Activated T-helper 1 cell treated with Interleukin-2 at 50 U/mL for 16 hours (primary cell): ENCODE data around the gene GABPB1.

Experiments used
- DNase-seq: peaks from one replicate; pipeline ENCODE4 v3.0.0-alpha.2; 2020; ENCODE audit warnings: low read depth

Gene GABPB1

GRCh38 chr15:50277370-50277769, 77.6 kb downstream of the GABPB1 start:
- no peak for DNase-seq

- no peak for DNase-seq
Observed at GRCh38 chr15:50275908-50276307, 79.1 kb downstream of the GABPB1 start.

GRCh38 chr15:50275091-50275490, 79.9 kb downstream of the GABPB1 start:
- no peak for DNase-seq

GRCh38 chr15:50267577-50267976, 87.4 kb downstream of the GABPB1 start:
- DNase-seq, result no peak

GRCh38 chr15:50265620-50266019, 89.4 kb downstream of the GABPB1 start, which contains the start of gene HDC:
HDC (minus strand) TSS chr15:50265726; CDS start chr15:50265623, 103 bp downstream.
- DNase-seq, result no peak

GRCh38 chr15:50262533-50262932, 92.5 kb downstream of the GABPB1 start:
- DNase-seq, result no peak

- no peak for DNase-seq
Observed at GRCh38 chr15:50261981-50262380, 93.0 kb downstream of the GABPB1 start.

GRCh38 chr15:50260969-50261496, 94.0 kb downstream of the GABPB1 start:
- DNase-seq, result no peak

GRCh38 chr15:50259276-50259675, 95.7 kb downstream of the GABPB1 start:
- DNase-seq, result no peak

- no peak for DNase-seq
Observed at GRCh38 chr15:50257924-50258323, 97.1 kb downstream of the GABPB1 start.

GRCh38 chr15:50257332-50257731, 97.7 kb downstream of the GABPB1 start:
- DNase-seq, result no peak

GRCh38 chr15:50256188-50257041, 98.6 kb downstream of the GABPB1 start:
- no peak for DNase-seq

GRCh38 chr15:50252556-50252955, 102.4 kb downstream of the GABPB1 start:
- no peak for DNase-seq

- no peak for DNase-seq
Observed at GRCh38 chr15:50251638-50252182, 103.3 kb downstream of the GABPB1 start.

GRCh38 chr15:50250760-50251394, 104.1 kb downstream of the GABPB1 start:
- DNase-seq, result no peak

GRCh38 chr15:50249704-50250103, 105.3 kb downstream of the GABPB1 start:
- DNase-seq, result no peak

- no peak for DNase-seq
Observed at GRCh38 chr15:50248994-50249582, 105.9 kb downstream of the GABPB1 start.

- DNase-seq, result no peak
Observed at GRCh38 chr15:50247819-50248655, 107.0 kb downstream of the GABPB1 start.

- DNase-seq, result no peak
Observed at GRCh38 chr15:50246631-50247030, 108.4 kb downstream of the GABPB1 start.

- no peak for DNase-seq
Observed at GRCh38 chr15:50244959-50245624, 109.9 kb downstream of the GABPB1 start.

GRCh38 chr15:50244153-50244552, 110.8 kb downstream of the GABPB1 start:
- no peak for DNase-seq
